GM19397 (cell line): ENCODE results near the gene MITF.

Experiments
- ATAC-seq: cut with Tn5 transposase; IDR thresholded peaks from one replicate; pipeline ENCODE4 v1.9.1; 2021; ENCODE audit warnings: mild to moderate bottlenecking, moderate library complexity; ENCODE audit not compliant: unreplicated experiment

MITF gene

GRCh38 chr3:69753179-69753775 lies 14.0 kb downstream of the MITF start:
- ATAC-seq: no peak

DNA sequence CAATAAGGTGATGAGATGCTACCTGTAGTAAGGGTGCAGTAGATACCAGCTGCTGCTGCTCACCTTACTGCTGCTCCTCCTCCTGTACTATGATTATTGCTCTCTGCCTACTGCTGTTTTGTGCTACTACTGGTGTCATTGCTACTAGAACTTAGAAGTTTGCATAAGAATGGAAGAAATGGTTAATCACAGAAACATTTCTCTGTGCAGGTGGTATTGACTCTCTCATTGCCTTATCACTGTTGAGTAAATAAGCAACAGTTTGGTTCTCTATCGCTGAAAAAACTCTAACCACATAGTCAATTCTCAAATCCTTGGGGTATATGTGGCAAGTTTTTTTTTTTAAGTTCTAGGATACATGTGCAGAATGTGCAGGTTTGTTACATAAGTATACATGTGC lies 16.5 kb downstream of the MITF start:
- ATAC-seq: no peak

GRCh38 chr3:69761896-69762767 lies 22.9 kb downstream of the MITF start:
- peak; percentile 49 for ATAC-seq

GRCh38 chr3:69762768-69763229 lies 23.5 kb downstream of the MITF start:
- ATAC-seq: peak; percentile 11

- no peak for ATAC-seq
These were observed 24.2 kb downstream of the MITF start for GRCh38 chr3:69763458-69763857.

GRCh38 chr3:69764121-69764741 lies 25.0 kb downstream of the MITF start:
- no peak for ATAC-seq

DNA sequence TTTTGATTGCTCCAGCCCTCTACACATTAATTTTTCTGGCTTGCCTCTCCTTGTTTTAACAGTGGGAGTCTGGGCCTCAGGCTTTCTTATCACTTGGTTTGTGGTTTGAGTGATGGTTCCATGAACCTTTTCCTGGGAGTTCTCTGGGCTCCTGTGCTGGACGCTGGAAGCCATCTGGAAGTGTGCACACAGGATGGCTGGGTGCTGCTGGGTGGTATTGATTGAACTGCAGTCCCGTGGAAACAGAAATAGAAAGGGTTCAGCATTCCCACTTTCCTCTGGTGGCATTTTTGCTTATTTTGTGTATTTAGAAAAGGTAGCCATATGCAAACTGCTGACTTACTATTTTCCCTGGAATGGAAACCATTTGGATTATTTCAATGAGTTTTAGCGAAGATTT lies 25.6 kb downstream of the MITF start:
- ATAC-seq: no peak

- no peak for ATAC-seq
These were observed 27.4 kb downstream of the MITF start for GRCh38 chr3:69766638-69767037.

GRCh38 chr3:69767571-69767970 lies 28.3 kb downstream of the MITF start:
- no peak for ATAC-seq

DNA sequence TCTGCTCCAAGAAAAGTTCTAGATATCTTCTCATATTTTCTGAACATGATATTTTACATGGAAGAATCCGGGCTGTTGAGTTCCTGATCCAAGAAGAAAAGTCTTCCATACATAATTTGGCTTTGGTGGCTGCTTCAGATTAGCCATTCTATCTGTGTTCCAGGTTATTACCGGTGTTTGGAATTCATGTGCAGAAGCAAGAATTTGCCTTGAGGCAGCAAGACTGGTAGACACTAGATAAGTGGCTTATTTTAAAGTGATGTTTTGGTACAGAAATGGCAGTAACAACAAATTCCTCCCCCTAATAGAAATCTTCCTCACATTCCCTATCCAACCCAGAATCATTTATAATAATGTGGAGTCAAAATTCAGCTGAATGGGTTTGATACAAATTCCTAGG lies 29.2 kb downstream of the MITF start:
- ATAC-seq: no peak

GRCh38 chr3:69770219-69770618 lies 31.0 kb downstream of the MITF start:
- ATAC-seq: no peak

- no peak for ATAC-seq
These were observed 31.8 kb downstream of the MITF start for GRCh38 chr3:69770976-69771634.

DNA sequence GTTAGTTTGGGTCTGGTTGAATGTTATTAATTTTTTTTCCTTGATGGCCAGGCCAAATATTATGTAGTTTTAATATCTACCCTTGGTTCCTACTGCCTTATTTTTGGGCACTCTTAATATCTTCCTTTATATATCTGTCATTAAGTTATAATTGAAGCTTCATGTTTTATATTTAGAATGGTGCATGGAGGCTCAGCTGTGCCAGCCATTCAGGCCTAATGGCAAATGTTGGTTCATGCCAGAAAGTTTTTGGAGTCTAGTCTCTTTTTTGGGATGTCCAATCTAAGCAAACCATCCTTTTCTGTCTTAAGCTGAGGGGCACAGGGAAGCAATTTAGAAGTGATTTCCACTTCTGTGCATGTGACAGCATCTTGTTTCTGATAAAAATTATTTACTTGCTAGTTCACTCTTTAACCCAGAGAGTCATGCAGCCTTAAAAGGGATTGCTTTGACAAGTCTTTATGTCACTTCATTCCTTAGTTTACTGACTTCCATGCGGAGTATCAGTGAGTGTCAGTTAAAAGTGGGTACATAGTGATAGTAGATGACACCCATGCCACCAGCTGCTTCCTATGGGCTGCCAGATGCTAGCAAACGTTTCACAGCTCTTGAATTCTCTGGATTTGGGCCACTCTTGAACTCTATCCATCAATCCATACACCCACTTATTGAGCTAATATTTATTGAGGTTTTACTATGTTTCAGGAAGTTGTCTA lies 33.0 kb downstream of the MITF start:
- ATAC-seq: no peak

DNA sequence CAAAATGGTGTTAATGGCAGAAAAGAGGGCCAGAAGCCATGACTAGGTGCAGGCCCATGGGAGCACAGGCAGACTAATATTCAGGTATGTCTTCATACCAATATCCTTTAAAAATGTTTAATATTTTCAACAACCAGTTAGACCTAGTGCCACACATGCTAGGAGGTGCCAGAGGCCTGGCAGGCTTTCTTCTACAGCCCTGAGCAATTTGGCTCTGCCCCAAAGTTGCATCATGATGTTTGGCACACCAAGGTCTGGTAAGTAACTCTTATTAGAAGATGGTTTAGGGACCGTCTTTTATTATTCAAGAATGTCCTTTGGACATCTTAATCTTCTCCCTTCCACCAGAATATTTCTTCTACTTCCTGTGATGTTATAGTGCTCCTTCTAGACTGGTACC lies 34.8 kb downstream of the MITF start:
- no peak for ATAC-seq

- no peak for ATAC-seq
These were observed 36.5 kb downstream of the MITF start for GRCh38 chr3:69775751-69776150.

- ATAC-seq: no peak
These were observed 37.0 kb downstream of the MITF start for GRCh38 chr3:69776289-69776688.

- no peak for ATAC-seq
These were observed 37.8 kb downstream of the MITF start for GRCh38 chr3:69776920-69777581.

GRCh38 chr3:69777582-69777967 lies 38.3 kb downstream of the MITF start:
- no peak for ATAC-seq

DNA sequence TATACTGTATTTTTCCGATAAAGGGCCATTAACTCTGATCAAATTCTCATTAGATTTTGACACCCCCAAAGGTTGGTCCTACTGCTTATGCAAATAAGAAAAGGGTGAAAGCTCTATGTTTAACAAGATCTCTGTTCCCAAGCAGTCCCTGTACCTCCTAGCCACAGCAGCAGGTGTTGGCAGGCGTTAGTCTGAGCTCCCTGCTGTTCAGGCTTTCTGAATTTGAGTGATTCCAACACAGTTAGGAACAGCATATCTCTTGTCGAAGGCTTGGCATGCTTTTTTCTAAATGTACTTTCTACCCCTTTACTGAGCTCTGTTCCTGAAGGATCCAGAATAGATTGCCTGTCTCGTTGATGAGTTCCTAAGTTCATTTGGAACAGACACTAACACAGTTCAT lies 42.3 kb downstream of the MITF start:
- ATAC-seq: no peak

- no peak for ATAC-seq
These were observed 45.8 kb downstream of the MITF start for GRCh38 chr3:69784954-69785514.
